HEK293 (cell line): Measurements from ENCODE around the gene ATP1B2.

Experiments
- CTCF ChIA-PET: fragments of 350-600 bp; formaldehyde crosslinking; extraction: SDS; loops from one replicate; lab custom pipeline; 2021; ENCODE audit warnings: antibody characterized with exemption; lab: Yijun Ruan, JAX
- POLR2A ChIA-PET: fragments of 300-600 bp; formaldehyde crosslinking; extraction: SDS; loops from one replicate; lab custom pipeline; 2020; ENCODE audit warnings: antibody characterized with exemption, inconsistent platforms; lab: Yijun Ruan, JAX
- H3K27ac ChIP-seq: fragments of 200-500 bp; sonication (Bioruptor generic); 2 replicates; pipeline ENCODE4 v1.5.1; 2014; ENCODE audit warnings: low read depth, low read length, control low read depth, inconsistent platforms; ENCODE audit errors: extremely low read depth
- H3K36me3 ChIP-seq, 2 experiments: fragments of 200-500 bp in 1 of 2; sonication (Bioruptor generic) in 1 of 2; 1 replicate in 1 of 2; 2 replicates in 1 of 2; pipeline ENCODE4 v1.5.1; 2014 to 2017; ENCODE audit warnings: inconsistent platforms in 2 of 2, low read length in 2 of 2; ENCODE audit not compliant: control insufficient read depth in 2 of 2, insufficient read depth in 1 of 2
- H3K4me1 ChIP-seq: fragments of 200-500 bp; sonication (Bioruptor generic); 2 replicates; pipeline ENCODE4 v1.5.1; 2014; ENCODE audit warnings: mild to moderate bottlenecking, low read length, inconsistent platforms; ENCODE audit not compliant: control insufficient read depth, insufficient read depth
- H3K4me3 ChIP-seq: 2 replicates; pipeline ENCODE4 v1.5.1; 2011; ENCODE audit warnings: low read depth, mild to moderate bottlenecking, control low read depth, low read length, moderate library complexity
- H3K9me3 ChIP-seq: fragments of 200-500 bp; sonication (Bioruptor generic); 2 replicates; pipeline ENCODE4 v1.5.1; 2014; ENCODE audit warnings: low read depth, low read length, inconsistent platforms; ENCODE audit not compliant: control insufficient read depth, insufficient read depth
- BCL11B ChIP-seq: fragments of 450-650 bp; formaldehyde crosslinking; IDR thresholded peaks from 2 replicates; pipeline ENCODE4 v1.5.1; 2016; ENCODE audit warnings: low read depth, missing biosample characterization, missing genetic modification characterization
- GLIS1 ChIP-seq: fragments of 450-650 bp; formaldehyde crosslinking; IDR thresholded peaks from 2 replicates; pipeline ENCODE4 v1.5.1; 2016; ENCODE audit warnings: missing biosample characterization, missing genetic modification characterization
- REPIN1 ChIP-seq: fragments of 450-650 bp; formaldehyde crosslinking; IDR thresholded peaks from 2 replicates; pipeline ENCODE4 v1.5.1; 2017; ENCODE audit warnings: missing biosample characterization, missing genetic modification characterization, low read depth
- SCRT1 ChIP-seq: fragments of 450-650 bp; formaldehyde crosslinking; IDR thresholded peaks from 2 replicates; pipeline ENCODE4 v1.5.1; 2016; ENCODE audit warnings: missing biosample characterization, missing genetic modification characterization, borderline replicate concordance
- SP7 ChIP-seq: fragments of 450-650 bp; formaldehyde crosslinking; IDR thresholded peaks from 2 replicates; pipeline ENCODE4 v1.5.1; 2016; ENCODE audit warnings: missing biosample characterization, missing genetic modification characterization
- YY2 ChIP-seq: fragments of 450-650 bp; formaldehyde crosslinking; IDR thresholded peaks from 2 replicates; pipeline ENCODE4 v1.5.1; 2016; ENCODE audit warnings: missing biosample characterization, missing genetic modification characterization
- ZBTB10 ChIP-seq: fragments of 450-650 bp; formaldehyde crosslinking; IDR thresholded peaks from 2 replicates; pipeline ENCODE4 v1.5.1; 2016; ENCODE audit warnings: missing biosample characterization, missing genetic modification characterization
- ZBTB17 ChIP-seq: fragments of 450-650 bp; formaldehyde crosslinking; IDR thresholded peaks from 2 replicates; pipeline ENCODE4 v1.5.1; 2016; ENCODE audit warnings: missing biosample characterization, missing genetic modification characterization
- ZBTB48 ChIP-seq: fragments of 450-650 bp; formaldehyde crosslinking; IDR thresholded peaks from 2 replicates; pipeline ENCODE4 v1.5.1; 2016; ENCODE audit warnings: missing biosample characterization, missing genetic modification characterization
- ZBTB8A ChIP-seq: fragments of 450-650 bp; formaldehyde crosslinking; IDR thresholded peaks from 2 replicates; pipeline ENCODE4 v1.5.1; 2016; ENCODE audit warnings: missing biosample characterization, missing genetic modification characterization
- ZIC2 ChIP-seq: fragments of 450-650 bp; formaldehyde crosslinking; IDR thresholded peaks from 2 replicates; pipeline ENCODE4 v1.5.1; 2016; ENCODE audit warnings: missing biosample characterization, missing genetic modification characterization
- ZNF112 ChIP-seq: fragments of 450-650 bp; formaldehyde crosslinking; IDR thresholded peaks from 2 replicates; pipeline ENCODE4 v1.5.0; 2017; ENCODE audit warnings: missing biosample characterization, missing genetic modification characterization
- ZNF133 ChIP-seq: fragments of 450-650 bp; formaldehyde crosslinking; IDR thresholded peaks from 2 replicates; pipeline ENCODE4 v1.5.1; 2016; ENCODE audit warnings: missing biosample characterization, missing genetic modification characterization
- ZNF157 ChIP-seq: fragments of 450-650 bp; formaldehyde crosslinking; IDR thresholded peaks from 2 replicates; pipeline ENCODE4 v1.5.1; 2016; ENCODE audit warnings: missing biosample characterization, missing genetic modification characterization
- ZNF266 ChIP-seq: fragments of 450-650 bp; formaldehyde crosslinking; IDR thresholded peaks from 2 replicates; pipeline ENCODE4 v1.5.1; 2016; ENCODE audit warnings: missing biosample characterization, missing genetic modification characterization, low read depth
- ZNF391 ChIP-seq: fragments of 450-650 bp; formaldehyde crosslinking; IDR thresholded peaks from 2 replicates; pipeline ENCODE4 v1.5.1; 2016; ENCODE audit warnings: low read depth, missing biosample characterization, missing genetic modification characterization, borderline replicate concordance
- ZNF394 ChIP-seq: fragments of 450-650 bp; formaldehyde crosslinking; IDR thresholded peaks from 2 replicates; pipeline ENCODE4 v1.5.1; 2016; ENCODE audit warnings: missing biosample characterization, missing genetic modification characterization, mild to moderate bottlenecking, moderate library complexity, borderline replicate concordance
- ZNF48 ChIP-seq: fragments of 450-650 bp; formaldehyde crosslinking; IDR thresholded peaks from 2 replicates; pipeline ENCODE4 v1.5.1; 2016; ENCODE audit warnings: missing biosample characterization, missing genetic modification characterization
- ZNF514 ChIP-seq: fragments of 450-650 bp; formaldehyde crosslinking; IDR thresholded peaks from 2 replicates; pipeline ENCODE4 v1.5.1; 2016; ENCODE audit warnings: missing biosample characterization, missing genetic modification characterization
- ZNF600 ChIP-seq: fragments of 450-650 bp; formaldehyde crosslinking; IDR thresholded peaks from 2 replicates; pipeline ENCODE4 v1.5.1; 2016; ENCODE audit warnings: missing biosample characterization, missing genetic modification characterization
- ZNF645 ChIP-seq: fragments of 450-650 bp; formaldehyde crosslinking; IDR thresholded peaks from 2 replicates; pipeline ENCODE4; 2016; ENCODE audit warnings: missing biosample characterization, missing genetic modification characterization
- ZNF747 ChIP-seq: fragments of 450-650 bp; formaldehyde crosslinking; IDR thresholded peaks from 2 replicates; pipeline ENCODE4 v1.5.1; 2016; ENCODE audit warnings: missing biosample characterization, missing genetic modification characterization
- TF ChIP-seq, protein P1 (sequence below): sonication (generic); formaldehyde crosslinking; IDR thresholded peaks from 2 replicates; pipeline ENCODE4 v1.8.1; 2022; ENCODE audit warnings: mild to moderate bottlenecking, moderate library complexity, missing genetic modification reagents
- TF ChIP-seq, protein P2 (sequence below): fragments of 450-650 bp; formaldehyde crosslinking; IDR thresholded peaks from 2 replicates; pipeline ENCODE4 v1.5.1; 2016; ENCODE audit warnings: missing biosample characterization, missing genetic modification characterization
- TF ChIP-seq, protein P3 (sequence below): fragments of 450-650 bp; formaldehyde crosslinking; IDR thresholded peaks from 2 replicates; pipeline ENCODE4 v1.5.1; 2017; ENCODE audit warnings: missing biosample characterization, missing genetic modification characterization

The ATP1B2 gene

DNA sequence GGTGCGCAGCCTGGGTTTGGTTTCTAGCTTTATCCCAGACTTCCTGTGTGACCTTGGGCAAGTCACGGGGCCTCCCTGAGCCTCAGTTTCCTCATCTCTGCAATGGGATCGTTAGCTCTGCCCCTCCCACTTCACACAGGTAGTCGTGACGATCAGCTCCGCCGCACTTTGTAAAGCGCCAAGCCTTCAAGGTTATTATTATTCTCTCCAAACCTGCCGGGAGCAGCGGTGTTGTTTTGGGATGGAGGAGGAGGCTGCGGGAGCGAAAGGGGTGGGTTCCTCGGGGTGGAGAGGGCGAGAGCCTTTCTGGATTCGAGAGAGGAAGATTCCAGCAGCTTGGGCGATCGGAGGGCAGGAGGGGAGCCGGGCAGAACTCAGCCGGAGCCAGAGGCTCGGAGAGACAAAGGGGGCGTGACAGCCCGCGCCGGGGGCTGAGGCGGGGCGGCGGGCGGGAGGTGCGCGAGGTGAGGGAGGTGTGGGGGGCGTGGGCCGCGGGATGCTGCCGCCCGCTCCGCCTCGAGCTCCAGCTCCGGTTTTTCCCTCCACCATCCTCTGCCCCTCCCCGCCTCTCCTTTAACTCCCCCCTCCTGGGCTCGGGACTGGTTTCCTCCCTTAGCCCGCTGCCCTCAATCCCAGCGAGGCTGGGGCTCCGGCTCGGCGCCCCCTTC is 54.0 kb downstream of the ATP1B2 start, which contains the start of gene EFNB3 (continued):
- no peak; the same call in 1 of the 2 replicates for TF ChIP-seq SCRT1
- TF ChIP-seq BCL11B (tag by site-specific recombination): no peak

- H3K9me3 ChIP-seq: no peaks in the 10 kb centered on the region
- peak overlapping the region; percentile 41; the same call in 1 of the 2 replicates for H3K27ac ChIP-seq
- peak overlapping the region; percentile 52 for H3K4me3 ChIP-seq
- H3K4me1 ChIP-seq: peaks cover 14% of the 10 kb centered on the region; the same call in 1 of the 2 replicates
- CTCF ChIA-PET: interaction anchor here (0.6 to 7.3 kb wide), 6 partner anchors 12 to 368 kb away, joined by 3 to 49 read pairs (median 4); partner anchors contain the start of genes DNAH2, TP53 and WRAP53
- POLR2A ChIA-PET: interaction anchor here (0.5 to 7.9 kb wide), 12 partner anchors 8 to 471 kb away, joined by 3 to 111 read pairs (median 4); partner anchors contain the start of genes DNAH2, DVL2, FXR2 and NEURL4
- H3K36me3 ChIP-seq: peaks cover 0 to 26% of the 10 kb centered on the region in 2 experiments; a peak in 1 of 3 replicates
- TF ChIP-seq ZNF391 (tag by site-specific recombination) (0 out of 2 replicates have a peak, but pooled peaks have one; percentile 0), ZNF133 (tag by site-specific recombination) (no peak), ZNF514 (tag by site-specific recombination) (no peak), YY2 (tag by site-specific recombination) (no peak), ZNF112 (tag by site-specific recombination) (no peak), ZNF600 (tag by site-specific recombination) (peak; percentile 22; the same call in 1 of the 2 replicates), ZNF645 (tag by site-specific recombination) (no peak), ZNF157 (no peak), ZIC2 (tag by site-specific recombination) (peak; percentile 70), ZNF394 (no peak), SP7 (no peak), GLIS1 (peak; percentile 34), ZNF48 (no peak), BCL11B (tag by site-specific recombination) (no peak), REPIN1 (no peak), ZBTB17 (tag by site-specific recombination) (peak; percentile 38; the same call in 1 of the 2 replicates), ZBTB10 (peak; percentile 97), ZBTB8A (tag by site-specific recombination) (peak; percentile 94), ZNF747 (tag by site-specific recombination) (no peak), ZNF266 (tag by site-specific recombination) (no peak), ZBTB48 (0 out of 2 replicates have a peak, but pooled peaks have one; percentile 18)
- TF ChIP-seq, protein P1, sequence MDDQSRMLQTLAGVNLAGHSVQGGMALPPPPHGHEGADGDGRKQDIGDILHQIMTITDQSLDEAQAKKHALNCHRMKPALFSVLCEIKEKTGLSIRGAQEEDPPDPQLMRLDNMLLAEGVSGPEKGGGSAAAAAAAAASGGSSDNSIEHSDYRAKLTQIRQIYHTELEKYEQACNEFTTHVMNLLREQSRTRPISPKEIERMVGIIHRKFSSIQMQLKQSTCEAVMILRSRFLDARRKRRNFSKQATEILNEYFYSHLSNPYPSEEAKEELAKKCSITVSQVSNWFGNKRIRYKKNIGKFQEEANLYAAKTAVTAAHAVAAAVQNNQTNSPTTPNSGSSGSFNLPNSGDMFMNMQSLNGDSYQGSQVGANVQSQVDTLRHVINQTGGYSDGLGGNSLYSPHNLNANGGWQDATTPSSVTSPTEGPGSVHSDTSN (CRISPR knock-in tag): no peak; the same call in 1 of the 2 replicates
- TF ChIP-seq, protein P2, sequence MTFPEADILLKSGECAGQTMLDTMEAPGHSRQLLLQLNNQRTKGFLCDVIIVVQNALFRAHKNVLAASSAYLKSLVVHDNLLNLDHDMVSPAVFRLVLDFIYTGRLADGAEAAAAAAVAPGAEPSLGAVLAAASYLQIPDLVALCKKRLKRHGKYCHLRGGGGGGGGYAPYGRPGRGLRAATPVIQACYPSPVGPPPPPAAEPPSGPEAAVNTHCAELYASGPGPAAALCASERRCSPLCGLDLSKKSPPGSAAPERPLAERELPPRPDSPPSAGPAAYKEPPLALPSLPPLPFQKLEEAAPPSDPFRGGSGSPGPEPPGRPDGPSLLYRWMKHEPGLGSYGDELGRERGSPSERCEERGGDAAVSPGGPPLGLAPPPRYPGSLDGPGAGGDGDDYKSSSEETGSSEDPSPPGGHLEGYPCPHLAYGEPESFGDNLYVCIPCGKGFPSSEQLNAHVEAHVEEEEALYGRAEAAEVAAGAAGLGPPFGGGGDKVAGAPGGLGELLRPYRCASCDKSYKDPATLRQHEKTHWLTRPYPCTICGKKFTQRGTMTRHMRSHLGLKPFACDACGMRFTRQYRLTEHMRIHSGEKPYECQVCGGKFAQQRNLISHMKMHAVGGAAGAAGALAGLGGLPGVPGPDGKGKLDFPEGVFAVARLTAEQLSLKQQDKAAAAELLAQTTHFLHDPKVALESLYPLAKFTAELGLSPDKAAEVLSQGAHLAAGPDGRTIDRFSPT (tag by site-specific recombination): 0 out of 2 replicates have a peak, but pooled peaks have one; percentile 36
- TF ChIP-seq, protein P3, sequence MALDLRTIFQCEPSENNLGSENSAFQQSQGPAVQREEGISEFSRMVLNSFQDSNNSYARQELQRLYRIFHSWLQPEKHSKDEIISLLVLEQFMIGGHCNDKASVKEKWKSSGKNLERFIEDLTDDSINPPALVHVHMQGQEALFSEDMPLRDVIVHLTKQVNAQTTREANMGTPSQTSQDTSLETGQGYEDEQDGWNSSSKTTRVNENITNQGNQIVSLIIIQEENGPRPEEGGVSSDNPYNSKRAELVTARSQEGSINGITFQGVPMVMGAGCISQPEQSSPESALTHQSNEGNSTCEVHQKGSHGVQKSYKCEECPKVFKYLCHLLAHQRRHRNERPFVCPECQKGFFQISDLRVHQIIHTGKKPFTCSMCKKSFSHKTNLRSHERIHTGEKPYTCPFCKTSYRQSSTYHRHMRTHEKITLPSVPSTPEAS (tag by site-specific recombination): no peak
These were observed 54.8 kb downstream of the ATP1B2 start for GRCh38 chr17:7705269-7706255.
